OCI-LY7 (cell line): ENCODE results near the gene P2RX5. TPM values are rescaled to one million over a fixed set of nuclear protein-coding genes. Genes with fewer than 3 reads are reported as not detected.
"Not testable (repeated sequence)": the region's sequence is repeated elsewhere in the genome, so short reads cannot be mapped to it uniquely, and the experiment has no call there.

Source experiments
- BruUV-seq: library from RNA; stranded (reverse); fragments of 400-500 nt; replicated peaks from 2 replicates; lab custom pipeline; 2021; lab: Mats Ljungman, UMichigan
- CTCF ChIA-PET: fragments of 300-600 bp; sonication (Branson Sonifier 250); formaldehyde crosslinking; loops from one replicate; lab custom pipeline; 2022; ENCODE audit warnings: antibody characterized with exemption; ENCODE audit not compliant: unreplicated experiment; lab: Charles Lee
- POLR2A ChIA-PET: fragments of 300-600 bp; sonication (Branson Sonifier 250); formaldehyde crosslinking; loops from one replicate; lab custom pipeline; 2022; ENCODE audit warnings: antibody characterized with exemption; lab: Charles Lee
- DNase-seq: peaks from one replicate; pipeline ENCODE4 v3.0.0-alpha.2; 2015; ENCODE audit warnings: low spot score
- H2AFZ ChIP-seq: fragments of 200-600 bp; sonication (generic), shearing (Covaris generic); 2 replicates; pipeline ENCODE4 v1.6.1; 2014; ENCODE audit warnings: mild to moderate bottlenecking, antibody characterized with exemption, low read length, moderate library complexity
- H3K27ac ChIP-seq: fragments of 200-600 bp; sonication (generic); 2 replicates; pipeline ENCODE4 v1.5.1; 2014; ENCODE audit warnings: mixed run types, low read depth, mild to moderate bottlenecking, moderate library complexity, low read length, inconsistent platforms; ENCODE audit not compliant: poor library complexity, severe bottlenecking
- H3K36me3 ChIP-seq: fragments of 200-600 bp; sonication (generic); 2 replicates; pipeline ENCODE4 v1.6.1; 2014; ENCODE audit warnings: mild to moderate bottlenecking, antibody characterized with exemption, low read length, moderate library complexity, mixed read lengths; ENCODE audit not compliant: insufficient read depth
- H3K4me1 ChIP-seq: fragments of 200-600 bp; sonication (generic); 2 replicates; pipeline ENCODE4 v1.5.1; 2014; ENCODE audit warnings: mild to moderate bottlenecking, low read length; ENCODE audit not compliant: insufficient read depth, poor library complexity, severe bottlenecking
- H3K4me2 ChIP-seq: fragments of 200-600 bp; sonication (generic); 2 replicates; pipeline ENCODE4 v1.6.1; 2014; ENCODE audit warnings: mild to moderate bottlenecking, low read length
- H3K4me3 ChIP-seq: fragments of 200-600 bp; sonication (generic); 2 replicates; pipeline ENCODE4 v1.5.1; 2014; ENCODE audit warnings: mild to moderate bottlenecking, low read depth, low read length; ENCODE audit not compliant: poor library complexity, severe bottlenecking
- H3K79me2 ChIP-seq: fragments of 200-600 bp; sonication (generic); 2 replicates; pipeline ENCODE4 v1.6.1; 2016; ENCODE audit warnings: low read depth, mild to moderate bottlenecking, low read length, moderate library complexity, mixed read lengths; ENCODE audit not compliant: insufficient read depth
- H3K9me2 ChIP-seq: fragments of 200-600 bp; sonication (generic); 2 replicates; pipeline ENCODE4 v1.6.1; 2016; ENCODE audit warnings: mild to moderate bottlenecking, low read length, mixed read lengths; ENCODE audit not compliant: insufficient read depth
- H3K9me3 ChIP-seq: fragments of 200-600 bp; sonication (generic); 2 replicates; pipeline ENCODE4 v1.6.1; 2014; ENCODE audit warnings: mild to moderate bottlenecking, mixed run types, low read length, mixed read lengths
- H4K20me1 ChIP-seq: fragments of 200-600 bp; sonication (generic); 2 replicates; pipeline ENCODE4 v1.6.1; 2014; ENCODE audit warnings: mild to moderate bottlenecking, antibody characterized with exemption, low read length, moderate library complexity, mixed read lengths; ENCODE audit not compliant: insufficient read depth
- EZH2phosphoT487 ChIP-seq: fragments of 200-600 bp; sonication (generic); IDR thresholded peaks from 2 replicates; pipeline ENCODE4 v1.6.1; 2018; ENCODE audit warnings: low read depth, borderline replicate concordance, mild to moderate bottlenecking, mixed run types, antibody characterized with exemption, low read length, moderate library complexity, mixed read lengths
- intact Hi-C: fragments of 100-400 bp; cut with micrococcal nuclease; formaldehyde crosslinking; loops from one replicate; pipeline ENCODE4 v1.10.0; 2022; ENCODE audit not compliant: unreplicated experiment
- total RNA-seq, 2 experiments: library from RNA; depleted of rRNA in 1 of 2; stranded (reverse); fragments of >200 nt in 1 of 2; shearing (Covaris generic) in 1 of 2; gene quantifications; 2 replicates each; pipeline ENCODE4 v1.2.3, GENCODE V29; 2014 to 2022
- TF ChIP-seq, protein P1 (sequence below): fragments of 200-600 bp; sonication (generic); conservative IDR thresholded peaks from 2 replicates; pipeline ENCODE4 v1.5.1; 2014; ENCODE audit warnings: mild to moderate bottlenecking, antibody characterized with exemption, low read length, moderate library complexity, mixed read lengths

Gene P2RX5
- total RNA-seq, 2 experiments from 2014 or later = 150 to 195 TPM

- ChIA-PET POLR2A (interaction anchor here (0.6 to 1.2 kb wide), 2 partner anchors 87 to 1278 kb away, joined by 3 to 4 read pairs; no protein-coding TSS in a partner anchor), CTCF (interaction anchor here (0.6 to 2.9 kb wide), 6 partner anchors 15 to 136 kb away, joined by 3 to 16 read pairs (median 4); partner anchors contain the start of gene HASPIN)
- H3K9me2 ChIP-seq = no peaks in the 10 kb centered on the region
- peak; percentile 49 for DNase-seq
- H2AFZ ChIP-seq = peak overlapping the region; percentile 51; the same call in 1 of the 2 replicates
- TF ChIP-seq EZH2phosphoT487 = no peak
- TF ChIP-seq, protein P1, sequence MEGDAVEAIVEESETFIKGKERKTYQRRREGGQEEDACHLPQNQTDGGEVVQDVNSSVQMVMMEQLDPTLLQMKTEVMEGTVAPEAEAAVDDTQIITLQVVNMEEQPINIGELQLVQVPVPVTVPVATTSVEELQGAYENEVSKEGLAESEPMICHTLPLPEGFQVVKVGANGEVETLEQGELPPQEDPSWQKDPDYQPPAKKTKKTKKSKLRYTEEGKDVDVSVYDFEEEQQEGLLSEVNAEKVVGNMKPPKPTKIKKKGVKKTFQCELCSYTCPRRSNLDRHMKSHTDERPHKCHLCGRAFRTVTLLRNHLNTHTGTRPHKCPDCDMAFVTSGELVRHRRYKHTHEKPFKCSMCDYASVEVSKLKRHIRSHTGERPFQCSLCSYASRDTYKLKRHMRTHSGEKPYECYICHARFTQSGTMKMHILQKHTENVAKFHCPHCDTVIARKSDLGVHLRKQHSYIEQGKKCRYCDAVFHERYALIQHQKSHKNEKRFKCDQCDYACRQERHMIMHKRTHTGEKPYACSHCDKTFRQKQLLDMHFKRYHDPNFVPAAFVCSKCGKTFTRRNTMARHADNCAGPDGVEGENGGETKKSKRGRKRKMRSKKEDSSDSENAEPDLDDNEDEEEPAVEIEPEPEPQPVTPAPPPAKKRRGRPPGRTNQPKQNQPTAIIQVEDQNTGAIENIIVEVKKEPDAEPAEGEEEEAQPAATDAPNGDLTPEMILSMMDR = no peak
- H3K79me2 ChIP-seq = no peaks in the 10 kb centered on the region
- H3K36me3 ChIP-seq = no peaks in the 10 kb centered on the region
- no peak overlapping the region for H3K4me3 ChIP-seq
- intact Hi-C loops = no loop called here
- no peak overlapping the region for H3K27ac ChIP-seq
- no peaks in the 10 kb centered on the region for H3K9me3 ChIP-seq
- H3K4me1 ChIP-seq = peaks cover 11% of the 10 kb centered on the region
- no peaks in the 10 kb centered on the region for H4K20me1 ChIP-seq
- no TSS peak for BruUV-seq
- H3K4me2 ChIP-seq = peak overlapping the region; percentile 30
These were observed 42.8 kb upstream of the P2RX5 start for GRCh38 chr17:3738562-3739295.

DNA sequence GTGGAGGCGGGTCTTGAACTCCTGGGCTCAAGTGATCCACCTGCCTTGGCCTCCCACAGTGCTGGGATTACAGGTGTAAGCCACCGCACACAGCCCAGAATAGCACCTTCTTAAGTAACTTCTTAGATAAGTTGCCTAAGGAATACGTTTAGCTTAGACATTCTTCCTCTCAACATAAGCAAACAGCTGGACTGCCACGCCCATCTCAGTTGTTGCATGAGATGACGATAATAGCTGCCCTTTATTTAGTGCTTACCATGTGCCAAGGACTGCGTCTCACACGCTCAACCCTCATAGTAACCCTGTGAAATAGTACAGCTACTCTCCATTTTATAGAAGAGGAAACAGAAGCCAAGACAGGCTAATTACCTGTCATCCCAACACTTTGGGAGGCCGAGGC, 39.6 kb upstream of the P2RX5 start:
- TF ChIP-seq, protein P1 = no peak
- no peak for TF ChIP-seq EZH2phosphoT487
- no peak for DNase-seq
- BruUV-seq = no TSS peak
- CTCF ChIA-PET = interaction anchor here (0.6 to 0.9 kb wide), 2 partner anchors 25 to 129 kb away, joined by 3 to 4 read pairs; no protein-coding TSS in a partner anchor
- H3K4me3 ChIP-seq = no peak overlapping the region
- H4K20me1 ChIP-seq = no peaks in the 10 kb centered on the region
- no peaks in the 10 kb centered on the region for H3K9me3 ChIP-seq
- H3K36me3 ChIP-seq = peaks cover 7% of the 10 kb centered on the region; the same call in 1 of the 2 replicates
- H3K9me2 ChIP-seq = no peaks in the 10 kb centered on the region
- no peak overlapping the region for H3K27ac ChIP-seq
- intact Hi-C loops = no loop called here
- no peaks in the 10 kb centered on the region; the same call in 1 of the 2 replicates for H3K79me2 ChIP-seq
- H3K4me1 ChIP-seq = peaks cover 24% of the 10 kb centered on the region
- no peak overlapping the region for H3K4me2 ChIP-seq
- POLR2A ChIA-PET = interaction anchor here (0.8 to 1.0 kb wide), 2 partner anchors 8 to 111 kb away, joined by 3 read pairs; partner anchors contain the start of gene NCBP3
- H2AFZ ChIP-seq = no peak overlapping the region

DNA sequence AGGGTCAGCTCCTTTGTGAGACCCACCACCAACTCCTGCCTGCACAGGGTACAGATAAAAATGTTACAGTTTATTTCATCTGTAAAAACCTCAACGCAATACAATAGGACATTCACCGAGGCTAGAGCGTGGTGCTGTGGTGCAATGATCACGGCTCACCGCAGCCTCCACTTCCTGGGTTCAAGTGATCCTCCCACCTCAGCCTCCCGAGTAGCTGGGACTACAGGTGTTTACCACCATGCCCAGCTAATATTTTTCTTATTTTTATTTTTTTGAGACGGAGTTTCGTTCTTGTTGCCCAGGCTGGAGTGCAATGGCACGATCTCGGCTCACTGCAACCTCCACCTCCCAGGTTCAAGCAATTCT, 38.9 kb upstream of the P2RX5 start:
- H3K9me2 ChIP-seq, H3K4me2 ChIP-seq, DNase-seq, intact Hi-C loops, H3K4me3 ChIP-seq, H3K27ac ChIP-seq, H2AFZ ChIP-seq, H3K79me2 ChIP-seq, H3K9me3 ChIP-seq, BruUV-seq, H4K20me1 ChIP-seq: not testable (repeated sequence)
- ChIA-PET POLR2A (interaction anchor here (1.0 kb wide), 1 partner anchor 8 kb away, joined by 3 read pairs; no protein-coding TSS in a partner anchor), CTCF (interaction anchor here (0.6 kb wide), 1 partner anchor 128 kb away, joined by 3 read pairs; no protein-coding TSS in a partner anchor)
- Histone ChIP-seq H3K36me3 (peaks cover 10% of the 10 kb centered on the region), H3K4me1 (peaks cover 24% of the 10 kb centered on the region)
